Measurements from ENCODE around the gene BPIFB3.

The BPIFB3 gene

DNA sequence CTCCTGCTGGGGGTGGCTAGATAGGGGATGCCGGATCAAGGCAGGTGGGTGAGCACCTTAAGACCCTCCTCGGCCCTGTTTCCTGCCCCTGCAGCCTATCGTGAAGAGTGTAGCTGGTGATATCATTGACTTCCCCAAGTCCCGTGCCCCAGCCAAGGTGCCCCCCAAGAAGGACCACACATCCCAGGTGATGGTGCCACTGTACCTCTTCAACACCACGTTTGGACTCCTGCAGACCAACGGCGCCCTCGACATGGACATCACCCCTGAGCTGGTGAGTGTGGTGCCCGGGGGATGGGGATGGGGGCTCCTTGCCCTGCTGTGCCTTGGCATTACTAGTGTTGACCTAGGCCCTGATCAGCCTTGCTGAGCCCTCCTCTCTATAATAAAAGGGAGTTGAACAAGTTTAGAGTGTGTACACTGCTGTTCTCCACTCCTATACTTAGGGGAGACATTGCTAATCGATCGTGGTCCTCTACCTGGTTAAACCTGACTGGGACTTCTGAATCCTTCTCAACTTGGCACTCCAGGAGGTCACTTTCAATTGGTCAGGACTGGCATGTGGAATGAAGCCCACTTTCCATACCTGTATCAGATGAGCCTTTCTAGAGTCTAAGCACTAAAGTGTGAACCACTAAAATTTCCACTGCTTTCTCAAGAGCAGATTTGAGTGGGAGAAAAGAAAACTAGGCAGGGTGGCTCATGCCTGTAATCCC lies 11.0 kb downstream of the BPIFB3 start:
- DNase-seq, result no peak

- DNase-seq, result no peak
Measured at GRCh38 chr20:33065785-33066184, 12.1 kb downstream of the BPIFB3 start.

DNA sequence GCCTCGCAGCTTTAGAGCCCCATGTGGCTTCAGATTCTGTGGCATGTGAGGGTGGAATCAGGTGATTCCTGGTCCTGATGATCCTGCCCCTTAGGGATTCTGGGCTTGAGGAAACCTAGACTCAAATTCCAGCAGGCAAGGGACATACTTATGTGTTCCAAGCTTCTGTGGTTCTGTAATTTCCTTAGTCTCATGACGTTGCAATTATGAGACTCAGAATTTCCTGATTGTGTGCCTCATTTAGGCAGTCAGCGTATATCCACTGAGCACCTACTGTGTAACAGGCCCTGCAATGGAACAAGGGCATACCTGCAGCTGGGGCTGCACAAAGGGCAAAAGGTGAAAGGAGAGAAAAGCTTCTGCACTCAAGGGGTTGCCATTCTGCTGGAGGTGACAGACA lies 14.1 kb downstream of the BPIFB3 start:
- DNase-seq, result no peak

DNA sequence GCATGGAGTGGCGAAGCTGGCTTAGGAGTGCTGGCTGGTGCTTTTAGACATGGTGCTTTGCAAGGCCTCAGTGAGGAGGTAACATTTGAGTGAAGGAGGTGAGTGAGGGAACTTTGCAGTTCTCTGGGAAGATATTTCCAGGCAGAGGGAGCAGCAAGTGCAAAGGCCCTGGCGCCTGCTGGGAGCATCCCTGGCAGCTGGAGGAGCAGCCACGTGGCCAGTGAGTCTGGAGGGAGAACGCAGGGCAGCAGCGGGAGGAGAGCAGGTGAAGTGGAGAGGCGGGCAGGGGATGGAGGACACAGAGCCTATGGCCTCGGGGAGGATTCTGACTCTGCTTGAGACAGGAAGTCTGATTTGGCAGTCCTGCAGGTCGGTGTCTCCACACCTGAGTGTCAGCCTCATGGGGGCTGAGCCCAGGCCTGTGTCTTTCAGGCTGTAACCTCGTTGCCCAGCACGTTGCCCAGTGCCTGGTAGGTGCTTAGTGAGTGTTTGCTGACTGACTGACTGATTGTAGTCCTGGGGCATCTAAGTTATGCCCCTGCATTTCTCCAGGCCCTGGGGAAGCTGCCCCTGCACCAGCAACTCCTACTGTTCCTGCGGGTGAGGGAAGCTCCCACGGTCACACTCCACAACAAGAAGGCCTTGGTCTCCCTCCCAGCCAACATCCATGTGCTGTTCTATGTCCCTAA lies 14.7 kb downstream of the BPIFB3 start:
- no peak for DNase-seq

DNA sequence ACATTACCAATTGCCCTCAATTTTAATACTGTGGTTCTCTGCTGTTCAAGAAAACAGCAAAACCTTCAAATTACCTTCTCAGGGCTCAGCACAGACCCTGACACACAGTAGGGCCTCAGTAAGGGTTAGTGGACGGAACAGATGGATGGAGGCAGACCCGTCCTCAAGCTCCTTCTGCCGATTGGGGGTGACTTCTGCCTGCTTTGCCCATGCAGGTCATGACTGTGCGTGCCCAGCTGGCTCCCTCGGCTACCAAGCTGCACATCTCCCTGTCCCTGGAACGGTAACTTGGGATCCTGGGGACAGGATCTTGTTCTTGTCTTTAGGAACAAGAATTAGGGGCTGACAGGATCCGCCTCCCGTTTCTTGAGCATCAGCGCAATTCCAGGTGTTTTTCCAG lies 16.0 kb downstream of the BPIFB3 start:
- DNase-seq, result no peak

GRCh38 chr20:33070111-33071053 lies 16.7 kb downstream of the BPIFB3 start:
- DNase-seq, result no peak

DNA sequence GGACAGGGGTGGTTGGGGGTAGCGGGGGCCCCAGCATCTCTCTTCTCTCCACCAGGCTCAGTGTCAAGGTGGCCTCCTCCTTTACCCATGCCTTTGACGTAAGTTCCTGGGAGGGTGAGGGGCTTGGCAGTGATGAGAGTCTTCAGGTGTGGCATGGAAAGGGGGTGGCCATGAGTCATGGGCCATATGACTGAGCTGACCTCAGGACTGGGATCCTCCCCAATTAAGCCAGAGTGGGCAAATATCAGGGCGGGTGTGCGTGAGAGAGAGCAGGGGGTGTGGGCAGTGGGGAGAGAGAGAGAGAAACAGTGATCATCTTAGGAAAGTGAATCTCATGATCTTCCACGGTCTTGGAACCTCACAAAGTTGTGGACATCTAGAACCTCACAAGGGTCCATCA lies 17.5 kb downstream of the BPIFB3 start:
- DNase-seq, result no peak

DNA sequence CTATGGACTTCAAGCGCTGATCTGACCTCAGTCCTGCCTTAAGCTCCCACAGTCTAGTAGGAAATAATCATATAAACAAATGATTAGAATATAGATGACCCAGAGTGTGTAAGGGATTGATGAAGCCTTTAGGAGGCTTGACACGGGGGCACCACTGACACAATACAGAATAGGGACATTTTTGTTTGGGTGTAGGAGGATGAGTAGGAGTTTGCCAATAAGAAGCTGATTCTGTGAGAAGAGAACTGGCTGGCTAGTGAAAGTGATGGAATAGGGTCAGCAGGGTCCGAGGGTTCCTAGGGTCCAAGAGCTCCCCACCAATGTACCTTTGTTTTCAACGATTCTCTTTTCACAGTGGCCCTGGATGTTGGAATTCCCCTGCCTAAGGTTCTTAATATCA lies 18.7 kb downstream of the BPIFB3 start:
- no peak for DNase-seq

- no peak for DNase-seq
Measured at GRCh38 chr20:33072813-33073212, 19.1 kb downstream of the BPIFB3 start.

- no peak for DNase-seq
Measured at GRCh38 chr20:33074675-33075074, 21.0 kb downstream of the BPIFB3 start.

GRCh38 chr20:33075281-33075680 lies 21.6 kb downstream of the BPIFB3 start:
- no peak for DNase-seq

GRCh38 chr20:33076662-33077372 lies 23.1 kb downstream of the BPIFB3 start:
- DNase-seq, result no peak

DNA sequence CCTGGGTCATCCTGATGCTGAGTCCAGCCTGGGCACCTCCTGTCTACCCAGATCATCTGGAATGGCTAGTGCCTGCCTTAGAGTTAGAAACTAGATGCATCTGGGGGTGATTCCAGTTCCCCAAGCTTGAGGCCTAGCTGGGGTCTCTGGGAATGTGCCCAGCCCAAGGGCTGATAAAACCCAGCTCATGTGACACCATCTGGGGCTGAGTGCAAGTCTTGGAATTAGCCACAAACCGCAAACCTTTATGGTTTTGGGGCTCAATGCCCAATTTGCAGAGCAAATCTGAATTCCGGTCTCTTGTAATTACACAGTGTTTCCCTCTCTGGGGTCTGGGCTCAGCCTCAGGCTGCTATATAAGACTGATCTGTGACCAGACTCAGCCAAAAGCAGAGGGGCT lies 25.6 kb downstream of the BPIFB3 start, which contains the start of gene BPIFB4:
BPIFB4 (plus strand) TSS at position 385 of the 400 bp plus-strand sequence. CDS start 1,884 bp downstream, outside the sequence.
- DNase-seq, result no peak

DNA sequence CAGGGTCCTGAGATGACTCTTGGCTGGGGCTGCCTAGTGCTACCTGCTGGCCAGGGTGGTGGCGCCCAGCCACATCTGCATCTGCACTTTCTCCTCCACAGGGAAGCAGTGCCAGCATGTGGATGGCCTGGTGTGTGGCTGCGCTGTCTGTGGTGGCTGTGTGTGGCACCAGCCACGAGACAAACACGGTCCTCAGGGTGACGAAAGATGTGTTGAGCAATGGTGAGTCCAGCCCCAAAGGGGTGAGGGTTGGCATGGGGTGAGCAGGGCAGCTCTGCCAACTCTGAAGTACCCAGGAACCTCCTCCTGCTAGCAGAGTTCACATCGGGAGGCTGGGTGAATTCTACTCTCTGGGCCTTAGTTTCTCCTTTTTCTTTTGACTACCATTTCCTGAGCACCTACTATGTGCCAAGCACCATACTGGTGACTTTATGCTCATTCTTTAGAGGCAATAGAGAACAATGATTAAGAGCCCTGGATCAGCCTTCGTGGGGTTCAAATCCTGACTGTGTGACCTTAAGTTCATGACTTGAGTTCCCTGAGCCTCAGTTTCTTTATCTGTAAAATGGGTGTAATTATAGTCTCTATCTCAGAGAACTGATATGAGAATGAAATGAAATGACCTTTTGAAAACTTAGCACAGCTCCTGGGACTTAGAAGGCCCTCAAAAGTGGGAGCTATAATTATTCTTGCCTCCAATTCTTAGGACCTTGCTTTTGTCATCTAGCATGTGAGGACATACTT lies 27.9 kb downstream of the BPIFB3 start:
- no peak for DNase-seq

- no peak for DNase-seq
Measured at GRCh38 chr20:33082546-33082945, 28.8 kb downstream of the BPIFB3 start.

GRCh38 chr20:33083544-33084340 lies 30.0 kb downstream of the BPIFB3 start:
- DNase-seq, result no peak

DNA sequence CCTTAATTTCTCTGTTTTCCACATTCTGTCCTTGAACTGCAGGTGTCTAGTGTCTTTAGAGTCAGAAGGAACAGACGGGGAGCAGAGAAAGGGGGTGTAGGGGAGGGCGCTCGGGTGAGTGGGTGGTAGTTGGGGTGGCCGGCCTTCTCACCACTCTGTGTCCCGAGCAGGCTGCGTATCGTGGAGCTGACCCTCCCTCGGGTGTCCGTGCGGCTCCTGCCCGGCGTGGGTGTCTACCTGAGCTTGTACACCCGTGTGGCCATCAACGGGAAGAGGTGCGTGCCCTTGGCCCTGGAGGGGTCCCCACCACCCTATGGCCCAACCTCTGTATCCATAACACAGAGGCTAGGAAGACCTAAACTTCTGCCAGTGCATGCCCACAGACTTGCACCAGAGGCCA lies 31.0 kb downstream of the BPIFB3 start:
- DNase-seq, result no peak

DNA sequence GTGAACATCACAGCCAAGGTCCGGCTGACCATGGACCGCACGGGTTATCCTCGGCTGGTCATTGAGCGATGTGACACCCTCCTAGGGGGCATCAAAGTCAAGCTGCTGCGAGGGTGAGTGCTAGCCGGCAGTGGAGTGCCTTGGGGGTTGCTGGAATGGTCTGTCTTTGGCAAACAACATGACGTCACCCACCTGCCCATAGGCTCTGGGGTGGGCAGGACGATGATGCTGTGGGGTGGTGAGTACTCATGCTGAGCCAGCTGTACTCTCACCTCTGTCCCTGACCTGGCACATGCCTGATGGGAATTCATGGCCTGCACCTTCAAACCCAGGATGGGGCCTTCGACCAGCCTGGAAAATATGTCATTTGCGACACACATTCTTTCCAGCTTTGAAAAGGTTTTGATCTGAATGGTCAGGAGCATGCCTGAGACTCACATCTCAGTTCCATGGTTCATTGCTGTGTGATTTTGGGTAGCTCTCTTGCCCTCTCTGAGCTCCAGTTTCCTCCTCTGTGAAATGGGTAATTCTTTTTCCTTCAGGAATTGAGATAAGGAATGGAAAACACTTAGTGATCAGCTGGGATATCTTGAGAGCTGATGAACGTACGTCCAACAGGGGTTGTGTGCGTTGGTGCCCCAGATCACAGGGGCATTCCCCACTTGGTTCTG lies 32.5 kb downstream of the BPIFB3 start:
- DNase-seq, result no peak

DNA sequence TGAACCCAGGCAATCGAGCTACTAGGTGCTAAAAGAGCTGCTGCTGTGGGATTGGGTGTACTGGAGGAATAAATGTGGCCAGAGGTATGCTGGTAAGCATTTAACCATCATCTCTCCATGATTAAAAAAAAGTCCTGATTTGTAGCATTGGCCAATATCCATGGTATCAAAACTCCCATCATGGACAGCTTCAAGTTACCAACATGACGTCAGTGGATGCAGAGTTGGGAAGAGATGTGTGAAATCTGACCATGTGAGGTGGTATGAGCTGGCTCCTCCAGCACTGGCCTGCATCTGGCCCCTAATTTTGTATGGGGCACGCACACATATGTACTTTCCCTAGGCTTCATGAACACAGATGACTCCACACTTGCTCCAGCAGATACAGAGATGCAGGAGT lies 37.4 kb downstream of the BPIFB3 start:
- no peak for DNase-seq

DNA sequence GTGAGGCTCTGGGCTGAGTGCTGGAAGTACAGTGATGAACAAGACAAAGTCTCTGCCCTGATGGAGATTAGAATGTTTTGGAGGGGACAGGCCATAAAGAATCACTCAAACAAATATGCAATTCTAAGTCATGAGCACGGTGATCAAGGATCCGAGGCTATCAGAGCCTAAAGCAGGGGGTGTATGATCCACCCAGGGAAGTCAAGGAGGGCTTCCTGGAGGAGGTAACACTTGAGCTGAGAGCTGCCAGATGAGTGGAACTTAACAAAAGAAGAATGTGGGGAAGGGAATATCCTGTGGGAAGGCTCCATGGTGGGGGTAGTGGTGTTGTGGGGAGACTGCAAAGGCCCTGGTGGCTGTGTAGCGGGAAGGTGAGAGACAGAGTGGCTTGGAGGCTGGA lies 38.0 kb downstream of the BPIFB3 start:
- no peak for DNase-seq

DNA sequence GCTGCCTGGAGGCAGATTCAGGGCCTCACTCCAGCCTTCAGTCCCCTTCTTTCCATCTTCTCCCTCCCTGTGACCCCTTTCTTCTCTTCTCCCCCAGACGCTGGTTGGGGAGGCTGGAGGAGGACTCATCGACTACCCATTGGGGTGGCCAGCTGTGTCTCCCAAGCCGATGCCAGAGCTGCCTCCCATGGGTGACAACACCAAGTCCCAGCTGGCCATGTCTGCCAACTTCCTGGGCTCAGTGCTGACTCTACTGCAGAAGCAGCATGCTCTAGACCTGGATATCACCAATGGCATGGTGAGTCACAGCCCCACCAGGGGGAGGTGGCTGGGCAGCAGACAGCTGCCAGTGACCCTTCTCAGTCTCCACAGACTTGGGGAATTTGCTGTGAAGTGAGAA lies 38.7 kb downstream of the BPIFB3 start:
- no peak for DNase-seq

All from NCI-H1694 treated with DMSO at 0.1 percent for 48 hours (cell line).